OCI-LY3 (cell line): ENCODE results near the gene MATN1.

Source experiments
- H2AFZ ChIP-seq: fragments of 200-600, 300-600 bp; shearing (Covaris generic); 2 replicates; pipeline ENCODE4 v1.6.0; 2014; ENCODE audit warnings: antibody characterized with exemption, low read depth, low read length
- H3K27ac ChIP-seq: fragments of 200-600, 300-600 bp; sonication (generic); 2 replicates; pipeline ENCODE4 v1.5.1; 2014; ENCODE audit warnings: mild to moderate bottlenecking, low read length, moderate library complexity, mixed read lengths
- H3K27me3 ChIP-seq: fragments of 200-600, 300-600 bp; sonication (generic); 2 replicates; pipeline ENCODE4 v1.6.1; 2014; ENCODE audit warnings: low read depth, low read length, mixed read lengths
- H3K36me3 ChIP-seq: fragments of 200-600, 300-600 bp; sonication (generic); replicated peaks from 2 replicates; pipeline ENCODE3; 2014; ENCODE audit warnings: low read depth, low read length, mixed read lengths
- H3K4me1 ChIP-seq: fragments of 300-600, 200-600 bp; sonication (generic); 2 replicates; pipeline ENCODE4 v1.6.1; 2014; ENCODE audit warnings: low read length, mixed read lengths
- H3K4me2 ChIP-seq: fragments of 200-600, 300-600 bp; sonication (generic); 2 replicates; pipeline ENCODE4 v1.6.1; 2014; ENCODE audit warnings: low read length, mixed read lengths
- H3K4me3 ChIP-seq: fragments of 300-600, 200-600 bp; sonication (generic); 2 replicates; pipeline ENCODE4 v1.5.1; 2014; ENCODE audit warnings: antibody characterized with exemption, mild to moderate bottlenecking, low read length, moderate library complexity
- H3K79me2 ChIP-seq: fragments of 300-600, 200-600 bp; shearing (Covaris generic); 2 replicates; pipeline ENCODE4 v1.6.1; 2014; ENCODE audit warnings: mild to moderate bottlenecking, low read length, mixed read lengths
- H3K9ac ChIP-seq: fragments of 300-600, 200-600 bp; shearing (Covaris generic); 2 replicates; pipeline ENCODE4 v1.6.0; 2014; ENCODE audit warnings: mild to moderate bottlenecking, low read length, moderate library complexity
- H3K9me3 ChIP-seq: fragments of 200-600, 300-600 bp; shearing (Covaris generic); 2 replicates; pipeline ENCODE4 v1.6.1; 2014; ENCODE audit warnings: low read length, mixed read lengths; ENCODE audit not compliant: insufficient read depth
- H4K20me1 ChIP-seq: fragments of 200-600, 300-600 bp; sonication (generic); 2 replicates; pipeline ENCODE4 v1.6.1; 2016; ENCODE audit warnings: low read length, mixed read lengths; ENCODE audit not compliant: insufficient read depth
- CTCF ChIP-seq: fragments of 200-600, 300-600 bp; sonication (generic); IDR thresholded peaks from 2 replicates; pipeline ENCODE4 v1.5.1; 2014; ENCODE audit warnings: antibody characterized with exemption, low read length, low read depth
- EZH2phosphoT487 ChIP-seq: fragments of 200-600 bp; shearing (Covaris generic); IDR thresholded peaks from 2 replicates; pipeline ENCODE4 v1.6.1; 2018; ENCODE audit warnings: antibody characterized with exemption, mixed run types, low read depth

MATN1 gene

GRCh38 chr1:30693822-30694221, 29.6 kb downstream of the MATN1 start:
- Histone ChIP-seq H3K4me3 (no peak overlapping the region), H2AFZ (no peak overlapping the region), H4K20me1 (no peaks in the 10 kb centered on the region), H3K36me3 (no peaks in the 10 kb centered on the region), H3K9me3 (no peaks in the 10 kb centered on the region), H3K9ac (no peak overlapping the region), H3K27me3 (no peaks in the 10 kb centered on the region), H3K4me2 (no peak overlapping the region), H3K4me1 (peaks cover 24% of the 10 kb centered on the region), H3K27ac (no peak overlapping the region), H3K79me2 (no peaks in the 10 kb centered on the region)
- TF ChIP-seq CTCF (no peak), EZH2phosphoT487 (no peak)

- no peaks in the 10 kb centered on the region for H3K9me3 ChIP-seq
- H4K20me1 ChIP-seq = no peaks in the 10 kb centered on the region
- no peaks in the 10 kb centered on the region for H3K27me3 ChIP-seq
- no peak overlapping the region for H2AFZ ChIP-seq
- H3K27ac ChIP-seq = no peak overlapping the region
- TF ChIP-seq EZH2phosphoT487 = no peak
- TF ChIP-seq CTCF = no peak
- H3K4me2 ChIP-seq = no peak overlapping the region
- H3K4me1 ChIP-seq = peaks cover 21% of the 10 kb centered on the region
- no peak overlapping the region for H3K4me3 ChIP-seq
- H3K79me2 ChIP-seq = no peaks in the 10 kb centered on the region
- no peaks in the 10 kb centered on the region for H3K36me3 ChIP-seq
- no peak overlapping the region for H3K9ac ChIP-seq
Observed at GRCh38 chr1:30693366-30693765, 30.0 kb downstream of the MATN1 start.

- Histone ChIP-seq H3K36me3 (no peaks in the 10 kb centered on the region), H3K4me1 (peaks cover 17% of the 10 kb centered on the region), H3K4me2 (no peak overlapping the region), H3K79me2 (no peaks in the 10 kb centered on the region), H4K20me1 (no peaks in the 10 kb centered on the region), H3K4me3 (no peak overlapping the region), H3K9me3 (no peaks in the 10 kb centered on the region), H3K27ac (no peak overlapping the region), H3K27me3 (no peaks in the 10 kb centered on the region), H2AFZ (no peak overlapping the region), H3K9ac (no peak overlapping the region)
- TF ChIP-seq EZH2phosphoT487 (no peak), CTCF (no peak)
Observed at GRCh38 chr1:30692948-30693301, 30.5 kb downstream of the MATN1 start.

GRCh38 chr1:30692201-30692947, 31.0 kb downstream of the MATN1 start:
- Histone ChIP-seq H3K4me2 (no peak overlapping the region), H3K27ac (no peak overlapping the region), H3K79me2 (no peaks in the 10 kb centered on the region), H3K9me3 (no peaks in the 10 kb centered on the region), H4K20me1 (no peaks in the 10 kb centered on the region), H3K9ac (no peak overlapping the region), H3K27me3 (no peaks in the 10 kb centered on the region), H2AFZ (no peak overlapping the region), H3K4me1 (peaks cover 11% of the 10 kb centered on the region), H3K36me3 (no peaks in the 10 kb centered on the region), H3K4me3 (no peak overlapping the region)
- TF ChIP-seq CTCF (no peak), EZH2phosphoT487 (no peak)
